ENCODE results near the gene SCRN2.

The SCRN2 gene

GRCh38 chr17:47821031-47821423, 20.0 kb downstream of the SCRN2 start:
- DNase-seq (ENCODE audit: low read depth), result no peak

GRCh38 chr17:47820033-47820789, 20.9 kb downstream of the SCRN2 start:
- no peak for DNase-seq (ENCODE audit: low read depth)

GRCh38 chr17:47819475-47819874, 21.6 kb downstream of the SCRN2 start:
- DNase-seq (ENCODE audit: low read depth), result no peak

- no peak for DNase-seq (ENCODE audit: low read depth)
These were observed 22.9 kb downstream of the SCRN2 start for GRCh38 chr17:47818002-47818695.

GRCh38 chr17:47816947-47817346, 24.1 kb downstream of the SCRN2 start:
- DNase-seq (ENCODE audit: low read depth), result no peak

GRCh38 chr17:47816111-47816735, 24.9 kb downstream of the SCRN2 start:
- no peak for DNase-seq (ENCODE audit: low read depth)

- no peak for DNase-seq (ENCODE audit: low read depth)
These were observed 25.8 kb downstream of the SCRN2 start for GRCh38 chr17:47815106-47815918.

GRCh38 chr17:47813512-47814031, 27.5 kb downstream of the SCRN2 start:
- no peak for DNase-seq (ENCODE audit: low read depth)

GRCh38 chr17:47813077-47813476, 28.0 kb downstream of the SCRN2 start:
- no peak for DNase-seq (ENCODE audit: low read depth)

GRCh38 chr17:47812146-47812920, 28.7 kb downstream of the SCRN2 start:
- DNase-seq (ENCODE audit: low read depth), result no peak

GRCh38 chr17:47811709-47812108, 29.4 kb downstream of the SCRN2 start:
- DNase-seq (ENCODE audit: low read depth), result no peak

- no peak for DNase-seq (ENCODE audit: low read depth)
These were observed 30.0 kb downstream of the SCRN2 start for GRCh38 chr17:47810901-47811635.

- DNase-seq (ENCODE audit: low read depth), result no peak
These were observed 30.8 kb downstream of the SCRN2 start for GRCh38 chr17:47810200-47810821.

- DNase-seq (ENCODE audit: low read depth), result no peak
These were observed 32.1 kb downstream of the SCRN2 start for GRCh38 chr17:47808830-47809480.

GRCh38 chr17:47808036-47808829, 32.8 kb downstream of the SCRN2 start:
- DNase-seq (ENCODE audit: low read depth), result no peak

GRCh38 chr17:47807421-47807820, 33.7 kb downstream of the SCRN2 start:
- DNase-seq (ENCODE audit: low read depth), result no peak

GRCh38 chr17:47806913-47807255, 34.2 kb downstream of the SCRN2 start:
- DNase-seq (ENCODE audit: low read depth), result no peak

GRCh38 chr17:47806026-47806912, 34.8 kb downstream of the SCRN2 start:
- DNase-seq (ENCODE audit: low read depth), result no peak
